Cardiac muscle cell (in vitro differentiated cells and primary cell): ENCODE data around the gene GNB5. TPM values are rescaled to one million over a fixed set of nuclear protein-coding genes. Genes with fewer than 3 reads are reported as not detected.

Experiments used
- DNase-seq, 2 donors: peaks; one replicate each; pipeline versions ENCODE4 v3.0.0 to v3.0.0-alpha.2; 2010 to 2017; ENCODE audit warnings: low read depth in 1 of 2, low spot score in 1 of 2
- H3K27ac ChIP-seq: fragments of 200-600 bp; sonication (generic); 2 replicates; pipeline ENCODE4 v1.5.1; 2016
- H3K27me3 ChIP-seq: fragments of 200-600 bp; sonication (generic); 2 replicates; pipeline ENCODE4 v1.6.0; 2016; ENCODE audit warnings: control low read depth
- H3K36me3 ChIP-seq: fragments of 200-600 bp; sonication (generic); 2 replicates; pipeline ENCODE4 v1.5.1; 2016; ENCODE audit warnings: control low read depth
- H3K4me1 ChIP-seq: fragments of 200-600 bp; sonication (generic); 2 replicates; pipeline ENCODE4 v1.8.1; 2017; ENCODE audit warnings: low read depth, mild to moderate bottlenecking, mixed run types
- H3K4me3 ChIP-seq: fragments of 200-600 bp; sonication (generic); 2 replicates; pipeline ENCODE4 v1.5.1; 2016; ENCODE audit warnings: mild to moderate bottlenecking
- H3K9me3 ChIP-seq: fragments of 200-600 bp; sonication (generic); 2 replicates; pipeline ENCODE4 v1.5.1; 2017; ENCODE audit warnings: low read depth, mild to moderate bottlenecking, control low read depth
- polyA plus RNA-seq: library from polyadenylated mRNA; unstranded; fragments of >200 nt; fragmentation: Nextera tagmentation; extraction: Ambion mirVana; gene quantifications from 2 replicates; pipeline ENCODE4 v1.2.1, GENCODE V29; 2016
- total RNA-seq: library from RNA; depleted of rRNA; stranded (reverse); fragments of >200 nt; gene quantifications from 2 replicates; pipeline ENCODE4 v1.2.3, GENCODE V29; 2016
- TF ChIP-seq, protein P1 (sequence below): IDR thresholded peaks from 2 replicates; pipeline ENCODE4 v1.5.1; 2012; ENCODE audit warnings: low read depth, mild to moderate bottlenecking, low read length

GNB5 gene
- total and polyA plus RNA-seq, 2 experiments from 2014 or later, result 31.2 to 50.2 TPM

DNA sequence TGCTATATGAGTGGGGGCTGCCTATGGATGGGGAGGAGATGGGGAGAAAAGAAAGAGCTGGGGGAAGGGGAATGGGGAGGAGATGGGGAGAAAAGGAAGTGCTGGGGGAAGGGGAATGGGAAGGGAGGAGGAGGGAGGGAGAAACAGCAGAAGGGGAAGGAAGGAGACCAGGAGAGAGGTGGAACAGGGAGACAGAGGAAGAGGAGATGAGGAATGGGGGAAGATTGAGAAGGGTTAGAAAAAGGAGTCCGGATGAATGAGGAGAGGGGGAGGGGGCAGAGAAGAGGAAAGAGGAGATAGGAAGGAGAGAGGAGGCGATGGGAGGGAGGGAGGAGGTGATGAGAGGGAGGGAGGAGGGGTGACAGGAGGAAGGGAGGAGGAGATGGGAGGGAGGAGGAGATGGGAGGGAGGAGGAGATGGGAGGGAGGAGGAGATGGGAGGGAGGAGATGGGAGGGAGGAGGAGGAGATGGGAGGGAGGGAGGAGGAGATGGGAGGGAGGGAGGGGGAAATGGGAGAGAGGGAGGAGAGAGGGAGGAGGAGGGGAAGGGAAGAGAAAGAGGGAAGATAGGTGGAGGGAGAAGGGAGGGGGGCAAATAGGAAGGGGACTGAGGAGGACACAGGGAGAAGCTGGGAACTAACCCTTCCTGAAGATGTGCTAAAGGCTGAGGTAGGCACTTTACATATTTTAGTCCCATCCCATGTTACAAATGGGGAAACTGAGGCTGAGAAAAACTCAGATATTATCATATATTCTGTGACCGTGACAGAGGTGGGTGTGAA is 72.0 kb downstream of the GNB5 start:
- H3K36me3 ChIP-seq, result no peaks in the 10 kb centered on the region
- no peaks in the 10 kb centered on the region for H3K9me3 ChIP-seq
- H3K27me3 ChIP-seq, result no peaks in the 10 kb centered on the region
- no peak for DNase-seq
- H3K4me3 ChIP-seq, result no peak overlapping the region
- TF ChIP-seq, protein P1, sequence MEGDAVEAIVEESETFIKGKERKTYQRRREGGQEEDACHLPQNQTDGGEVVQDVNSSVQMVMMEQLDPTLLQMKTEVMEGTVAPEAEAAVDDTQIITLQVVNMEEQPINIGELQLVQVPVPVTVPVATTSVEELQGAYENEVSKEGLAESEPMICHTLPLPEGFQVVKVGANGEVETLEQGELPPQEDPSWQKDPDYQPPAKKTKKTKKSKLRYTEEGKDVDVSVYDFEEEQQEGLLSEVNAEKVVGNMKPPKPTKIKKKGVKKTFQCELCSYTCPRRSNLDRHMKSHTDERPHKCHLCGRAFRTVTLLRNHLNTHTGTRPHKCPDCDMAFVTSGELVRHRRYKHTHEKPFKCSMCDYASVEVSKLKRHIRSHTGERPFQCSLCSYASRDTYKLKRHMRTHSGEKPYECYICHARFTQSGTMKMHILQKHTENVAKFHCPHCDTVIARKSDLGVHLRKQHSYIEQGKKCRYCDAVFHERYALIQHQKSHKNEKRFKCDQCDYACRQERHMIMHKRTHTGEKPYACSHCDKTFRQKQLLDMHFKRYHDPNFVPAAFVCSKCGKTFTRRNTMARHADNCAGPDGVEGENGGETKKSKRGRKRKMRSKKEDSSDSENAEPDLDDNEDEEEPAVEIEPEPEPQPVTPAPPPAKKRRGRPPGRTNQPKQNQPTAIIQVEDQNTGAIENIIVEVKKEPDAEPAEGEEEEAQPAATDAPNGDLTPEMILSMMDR, result no peak
- H3K27ac ChIP-seq, result no peak overlapping the region
- H3K4me1 ChIP-seq, result no peaks in the 10 kb centered on the region

DNA sequence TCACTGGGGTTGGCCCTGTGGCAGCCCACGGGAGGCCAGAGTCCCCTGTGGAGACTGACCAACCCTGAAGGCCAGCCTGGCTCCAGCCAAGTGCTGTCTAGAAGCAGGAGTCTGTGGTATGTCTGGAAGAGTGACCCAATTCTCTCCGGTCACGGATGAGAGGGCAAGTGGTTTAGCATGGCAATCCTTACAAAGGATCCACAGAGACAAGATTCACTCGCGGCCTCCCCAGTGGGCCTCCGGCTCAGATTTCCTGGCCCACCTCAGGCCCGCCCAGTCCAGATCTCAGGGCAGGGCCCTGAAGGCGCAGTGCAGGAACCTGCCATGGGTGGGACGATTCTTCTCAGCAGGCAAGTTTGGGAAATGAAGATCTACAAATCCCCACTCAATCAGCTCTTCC is 73.6 kb downstream of the GNB5 start:
- H3K27ac ChIP-seq, result no peak overlapping the region
- no peak for DNase-seq

DNA sequence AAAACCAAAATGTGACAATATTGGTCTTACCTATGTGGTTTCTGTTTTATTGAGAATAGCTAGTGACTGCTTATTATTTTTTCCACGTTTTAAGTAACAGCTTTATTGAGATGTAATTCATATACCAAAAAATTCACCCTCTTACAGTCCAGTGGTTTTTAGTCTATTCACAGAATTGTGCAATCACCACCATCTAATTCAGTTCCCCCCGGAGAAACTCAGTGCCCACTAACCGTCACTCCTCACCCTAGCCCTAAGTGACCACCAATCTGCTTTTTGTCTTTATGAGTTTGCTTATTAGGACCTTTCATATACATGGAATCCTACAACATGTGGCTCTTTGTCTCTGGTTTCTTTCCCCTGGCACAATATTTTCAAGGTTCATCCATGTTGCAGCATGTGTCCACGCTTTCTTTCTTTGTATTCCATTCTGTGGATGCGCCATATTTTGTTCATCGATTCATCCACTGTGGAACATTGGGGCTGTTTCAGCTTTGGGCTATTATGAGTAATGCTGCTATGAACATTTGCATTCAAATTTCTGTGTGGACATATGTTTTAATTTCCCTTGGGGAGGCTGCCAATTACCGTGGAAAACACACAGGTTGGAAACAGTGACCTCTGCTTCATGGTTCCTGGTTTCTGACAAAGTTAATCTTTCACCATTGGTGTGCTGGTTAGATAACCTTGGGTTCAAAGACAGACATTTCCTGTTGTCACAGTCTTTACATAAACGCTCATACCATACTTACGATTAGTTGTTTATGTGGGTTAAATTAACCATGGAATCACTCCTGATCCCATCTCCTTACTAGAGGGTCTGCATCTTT is 75.4 kb downstream of the GNB5 start:
- Histone ChIP-seq H3K27me3 (peaks cover 29% of the 10 kb centered on the region), H3K9me3 (no peaks in the 10 kb centered on the region), H3K4me3 (no peak overlapping the region), H3K27ac (no peak overlapping the region), H3K36me3 (no peaks in the 10 kb centered on the region), H3K4me1 (no peaks in the 10 kb centered on the region)
- TF ChIP-seq, protein P1, result no peak
- no peak for DNase-seq

More for the DNA sequence above, 73.6 kb downstream of the GNB5 start:
- Histone ChIP-seq H3K27me3 (peaks cover 11% of the 10 kb centered on the region), H3K4me1 (no peaks in the 10 kb centered on the region), H3K4me3 (no peak overlapping the region), H3K9me3 (no peaks in the 10 kb centered on the region), H3K36me3 (no peaks in the 10 kb centered on the region)
- TF ChIP-seq, protein P1, result no peak

DNA sequence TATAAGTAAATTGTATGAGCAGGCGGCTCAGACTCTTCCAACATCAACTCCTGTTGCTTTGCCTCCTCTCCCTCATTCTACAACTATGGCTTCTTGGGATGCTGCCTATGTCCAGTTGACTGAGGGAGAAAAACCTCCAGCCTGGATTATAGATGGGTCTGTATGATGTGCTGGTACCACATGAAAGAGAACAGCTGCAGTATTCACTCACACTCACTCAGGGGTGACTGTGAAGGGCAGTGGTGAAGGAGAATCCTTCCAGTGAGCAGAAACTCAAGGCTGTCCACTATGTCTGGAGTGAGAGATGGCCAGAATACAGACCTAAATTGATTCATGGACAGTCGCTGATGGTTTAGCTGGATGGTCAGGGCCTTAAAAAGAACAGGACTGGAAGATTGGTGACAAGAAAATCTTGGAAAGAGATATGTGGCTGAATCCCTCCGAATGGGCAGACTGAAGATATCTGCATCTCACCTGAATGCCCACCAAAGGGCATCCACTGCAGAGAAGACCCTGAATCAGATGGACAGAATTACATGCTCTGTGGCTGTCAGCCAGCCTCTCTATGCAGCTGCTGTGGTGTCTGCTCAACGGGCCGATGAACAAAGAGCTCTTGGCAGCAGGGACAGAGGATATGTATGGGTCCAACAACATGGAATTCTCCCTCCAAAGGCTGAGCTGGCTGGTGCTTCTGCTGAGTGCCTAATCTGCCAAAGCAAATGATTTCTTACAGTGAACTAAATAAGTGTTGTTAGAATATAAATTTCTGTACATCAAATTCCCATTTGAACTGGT is 76.7 kb downstream of the GNB5 start:
- Histone ChIP-seq H3K4me1 (no peaks in the 10 kb centered on the region), H3K27me3 (peaks cover 38% of the 10 kb centered on the region), H3K27ac (no peak overlapping the region), H3K36me3 (no peaks in the 10 kb centered on the region), H3K4me3 (no peak overlapping the region), H3K9me3 (no peaks in the 10 kb centered on the region)
- TF ChIP-seq, protein P1, result no peak
- DNase-seq, result no peak

DNA sequence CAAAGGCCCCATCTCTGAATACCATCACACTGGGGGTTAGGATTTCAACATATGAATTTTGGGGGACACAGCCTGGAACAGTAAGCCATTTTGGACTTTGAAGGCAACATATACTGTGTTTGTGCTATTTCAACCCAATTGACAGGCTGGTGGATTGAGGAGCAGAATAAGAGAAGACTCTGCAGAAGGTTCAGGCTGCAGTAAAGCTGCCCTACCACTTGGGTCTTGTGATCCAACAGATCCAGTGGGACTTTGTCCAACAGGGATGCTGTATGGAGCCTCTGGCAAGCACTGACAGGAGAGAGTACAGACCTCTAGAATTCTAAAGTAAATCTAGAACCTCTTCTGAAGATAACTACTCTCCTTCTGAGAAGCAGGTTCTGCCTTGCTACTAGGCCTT is 77.5 kb downstream of the GNB5 start:
- TF ChIP-seq, protein P1, result no peak
- no peak for DNase-seq

More for the DNA sequence above, 77.5 kb downstream of the GNB5 start:
- Histone ChIP-seq H3K9me3 (no peaks in the 10 kb centered on the region), H3K36me3 (no peaks in the 10 kb centered on the region), H3K27ac (no peak overlapping the region), H3K4me1 (no peaks in the 10 kb centered on the region), H3K4me3 (no peak overlapping the region), H3K27me3 (peaks cover 38% of the 10 kb centered on the region)
